Urinary bladder (tissue), 4 donors: ENCODE results near the gene EVX1. TPM values are rescaled to one million over a fixed set of nuclear protein-coding genes. Genes with fewer than 3 reads are reported as not detected.

Experiments
- DNase-seq: peaks from one replicate; pipeline ENCODE4 v3.0.0-alpha.2; 2015; ENCODE audit errors: extremely low spot score
- H3K27ac ChIP-seq: one replicate; pipeline ENCODE4 v1.5.1; 2013; ENCODE audit warnings: low read depth, mild to moderate bottlenecking, moderate library complexity
- H3K36me3 ChIP-seq: one replicate; pipeline ENCODE4 v1.6.1; 2013; ENCODE audit warnings: mild to moderate bottlenecking, moderate library complexity; ENCODE audit not compliant: insufficient read depth
- H3K4me1 ChIP-seq: one replicate; pipeline ENCODE4 v1.6.1; 2013; ENCODE audit warnings: mild to moderate bottlenecking, moderate library complexity; ENCODE audit not compliant: insufficient read depth
- H3K4me3 ChIP-seq: one replicate; pipeline ENCODE4 v1.5.1; 2013; ENCODE audit warnings: low read depth, low read length
- WGBS: extraction: QIAGEN DNeasy Blood & Tissue Kit; methylation state at CpG from one replicate; pipeline ENCODE4 v1.1.7; 2013; 5-methylcytosine and 5-hydroxymethylcytosine counted together
- polyA plus RNA-seq: library from polyadenylated mRNA; stranded (reverse); fragments of 200-250 nt; gene quantifications from one replicate; pipeline ENCODE4 v1.2.3, GENCODE V29; 2013
- total RNA-seq: library from RNA; depleted of rRNA; stranded (reverse); fragments of >200 nt; gene quantifications from one replicate; pipeline ENCODE4 v1.2.3, GENCODE V29; 2014
- donor health status: healthy with polysubstance abuse.
- donor health status: healthy.

The EVX1 gene
- total and polyA plus RNA-seq, 2 donors = 1.1 to 2.0 TPM

DNA sequence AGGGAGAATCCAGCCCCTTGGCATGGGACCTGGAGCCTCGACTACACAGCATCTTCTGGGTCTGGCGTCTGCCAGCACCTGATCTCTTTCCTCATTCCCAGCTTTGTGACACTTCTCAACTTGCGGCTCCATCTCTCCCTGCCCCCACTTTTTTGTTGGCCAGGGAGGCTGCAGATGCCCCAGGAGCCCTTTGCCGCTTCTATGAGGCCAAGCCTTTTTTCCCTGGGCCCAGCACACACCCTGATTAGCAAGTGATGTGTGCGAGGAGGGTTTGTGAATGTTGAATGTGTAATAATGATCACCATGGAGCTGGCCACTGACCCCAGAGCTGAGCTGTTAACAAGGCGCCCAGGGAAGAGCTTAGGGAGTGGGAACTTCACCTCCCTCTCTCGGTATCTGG is 4.4 kb downstream of the EVX1 start:
- no peak overlapping the region for H3K4me3 ChIP-seq
- no peak for DNase-seq
- 84% methylated on average over 7 of the region's 7 CpGs for WGBS
- H3K4me1 ChIP-seq = no peaks in the 10 kb centered on the region
- no peaks in the 10 kb centered on the region for H3K36me3 ChIP-seq
- H3K27ac ChIP-seq = no peak overlapping the region

DNA sequence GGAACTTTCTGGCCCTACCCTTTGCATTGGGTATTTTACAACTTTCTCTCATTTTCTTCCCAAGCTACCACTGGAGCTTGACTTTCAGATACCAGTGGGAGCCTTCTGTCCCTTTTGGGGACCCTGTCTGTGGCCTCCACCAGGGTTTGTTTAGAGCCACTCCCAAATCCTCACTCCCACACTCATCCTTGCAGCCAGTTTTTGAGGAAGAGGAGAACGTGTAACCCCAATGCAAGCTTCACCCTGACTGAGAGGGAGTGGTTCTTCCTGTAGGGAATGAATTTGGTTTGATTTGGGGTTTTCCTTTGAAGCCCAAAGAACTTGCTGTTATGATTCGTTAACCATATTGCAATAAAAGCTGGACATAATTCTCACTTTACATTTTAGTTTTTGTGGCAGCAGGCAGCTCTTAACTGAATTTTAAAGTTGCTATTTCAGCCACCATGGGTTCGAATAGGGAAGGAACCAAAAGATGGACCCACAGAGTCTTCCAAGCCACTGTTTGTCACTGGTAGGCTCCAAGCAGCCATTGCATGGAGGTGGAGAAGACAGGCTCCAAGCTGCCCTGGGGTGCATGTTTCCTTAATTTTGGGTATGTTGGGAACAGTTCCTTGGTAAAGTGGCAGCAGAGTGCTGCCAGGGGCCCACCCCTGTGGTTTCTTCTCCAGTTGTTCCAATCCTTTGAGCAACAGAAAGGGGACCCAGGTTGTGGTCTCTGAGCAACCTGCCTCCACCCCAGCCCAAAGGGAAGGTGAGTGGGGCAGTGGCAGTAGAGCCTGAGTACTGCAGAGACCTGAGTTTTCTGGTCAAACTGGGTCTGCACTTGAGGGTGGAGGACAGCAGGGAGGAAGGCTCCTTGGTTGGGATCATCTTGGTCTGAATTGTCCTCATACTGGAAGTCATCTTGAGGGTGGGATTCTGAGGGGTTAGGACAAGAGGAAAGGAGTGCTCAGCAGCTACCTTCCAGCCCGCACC is 5.1 kb downstream of the EVX1 start:
- H3K4me3 ChIP-seq = no peak overlapping the region
- WGBS = 73% methylated on average over 4 of the region's 4 CpGs
- DNase-seq = no peak

DNA sequence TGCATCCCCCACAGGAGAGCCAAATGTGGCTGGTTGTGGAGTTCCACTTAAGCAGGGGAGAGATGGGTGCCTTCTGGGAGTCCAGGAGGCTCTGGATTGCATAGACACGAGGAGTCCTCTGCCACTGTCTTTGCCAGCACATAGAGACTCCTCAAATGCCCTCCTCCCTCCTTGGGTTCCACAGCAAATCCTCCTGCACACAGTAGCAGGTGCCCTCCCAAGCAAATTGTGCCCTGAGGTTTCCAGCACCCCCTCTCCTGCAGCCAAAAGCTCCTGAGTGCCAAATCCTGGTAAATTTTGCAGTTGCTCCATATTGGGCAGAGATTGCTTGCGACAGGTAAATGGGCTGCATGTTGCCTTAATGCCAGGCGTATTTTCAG is 5.8 kb downstream of the EVX1 start:
- H3K4me3 ChIP-seq = no peak overlapping the region
- 85% methylated on average over 3 of the region's 3 CpGs for WGBS
- H3K4me1 ChIP-seq = no peaks in the 10 kb centered on the region
- H3K36me3 ChIP-seq = no peaks in the 10 kb centered on the region
- no peak for DNase-seq
- H3K27ac ChIP-seq = no peak overlapping the region

More for the DNA sequence above, 5.1 kb downstream of the EVX1 start:
- Histone ChIP-seq H3K36me3 (no peaks in the 10 kb centered on the region), H3K4me1 (no peaks in the 10 kb centered on the region), H3K27ac (no peak overlapping the region)

- Histone ChIP-seq H3K36me3 (no peaks in the 10 kb centered on the region), H3K4me1 (no peaks in the 10 kb centered on the region), H3K27ac (no peak overlapping the region), H3K4me3 (no peak overlapping the region)
- DNase-seq = no peak
- whole genome bisulfite sequencing = 59% methylated on average over 23 of the region's 23 CpGs
Measured at GRCh38 chr7:27248911-27249723, 6.5 kb downstream of the EVX1 start.

GRCh38 chr7:27249724-27250556 is 7.3 kb downstream of the EVX1 start:
- Histone ChIP-seq H3K36me3 (no peaks in the 10 kb centered on the region), H3K27ac (no peak overlapping the region), H3K4me3 (no peak overlapping the region), H3K4me1 (no peaks in the 10 kb centered on the region)
- WGBS = 69% methylated on average over 19 of the region's 19 CpGs
- no peak for DNase-seq

DNA sequence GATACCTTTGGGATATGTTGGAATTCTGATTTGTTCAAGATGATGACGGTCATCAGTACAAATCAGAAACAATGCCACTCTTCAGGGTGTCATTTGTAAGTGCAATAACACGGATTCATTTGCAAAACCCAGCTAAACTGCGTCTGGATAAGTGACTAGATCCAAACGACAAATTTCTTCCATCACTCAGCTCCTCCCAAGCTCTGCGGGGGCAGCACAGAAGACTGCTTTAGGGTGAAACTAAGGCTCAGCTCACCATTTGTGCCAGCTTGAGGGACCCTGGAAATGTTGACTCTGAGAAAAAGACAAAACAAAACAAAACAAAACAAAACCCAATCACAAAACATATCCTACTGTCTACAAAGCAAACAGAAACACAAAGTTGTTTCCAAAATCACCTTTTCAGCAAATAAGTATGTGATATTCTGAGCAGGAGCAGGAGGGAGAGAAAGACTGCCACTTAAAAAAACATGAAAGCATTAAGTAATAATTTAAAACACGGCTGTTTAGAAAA is 8.0 kb downstream of the EVX1 start:
- H3K36me3 ChIP-seq = no peaks in the 10 kb centered on the region
- no peaks in the 10 kb centered on the region for H3K4me1 ChIP-seq
- no peak for DNase-seq
- WGBS = 69% methylated on average over 6 of the region's 6 CpGs
- no peak overlapping the region for H3K27ac ChIP-seq
- no peak overlapping the region for H3K4me3 ChIP-seq

DNA sequence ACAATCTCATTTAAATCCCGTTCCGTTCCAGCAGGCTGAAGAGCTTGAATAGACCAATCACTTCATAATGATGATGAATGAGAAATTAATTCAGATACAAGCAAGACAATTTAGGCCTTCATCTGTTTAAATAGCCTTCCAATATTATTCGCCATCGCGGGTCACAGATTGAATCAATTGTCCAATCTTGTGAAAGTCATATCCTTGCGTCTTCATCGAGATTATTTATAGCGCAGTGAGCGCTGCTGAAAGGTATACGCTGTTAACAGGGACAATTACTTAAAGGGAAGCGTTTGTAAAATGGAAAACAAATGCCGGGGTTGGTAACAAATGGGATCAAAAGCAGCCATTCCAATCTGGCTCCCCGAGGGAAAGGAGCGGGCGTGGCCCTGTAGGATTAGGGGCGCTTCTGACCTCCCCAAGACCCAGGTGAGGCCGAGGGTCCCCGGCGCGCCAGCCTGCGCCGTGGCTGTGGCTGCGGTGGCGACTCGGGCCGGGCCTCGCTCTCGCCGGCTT is 8.6 kb downstream of the EVX1 start:
- Histone ChIP-seq H3K27ac (no peak overlapping the region), H3K36me3 (no peaks in the 10 kb centered on the region), H3K4me3 (no peak overlapping the region), H3K4me1 (no peaks in the 10 kb centered on the region)
- DNase-seq = no peak
- 65% methylated on average over 29 of the region's 29 CpGs for WGBS

DNA sequence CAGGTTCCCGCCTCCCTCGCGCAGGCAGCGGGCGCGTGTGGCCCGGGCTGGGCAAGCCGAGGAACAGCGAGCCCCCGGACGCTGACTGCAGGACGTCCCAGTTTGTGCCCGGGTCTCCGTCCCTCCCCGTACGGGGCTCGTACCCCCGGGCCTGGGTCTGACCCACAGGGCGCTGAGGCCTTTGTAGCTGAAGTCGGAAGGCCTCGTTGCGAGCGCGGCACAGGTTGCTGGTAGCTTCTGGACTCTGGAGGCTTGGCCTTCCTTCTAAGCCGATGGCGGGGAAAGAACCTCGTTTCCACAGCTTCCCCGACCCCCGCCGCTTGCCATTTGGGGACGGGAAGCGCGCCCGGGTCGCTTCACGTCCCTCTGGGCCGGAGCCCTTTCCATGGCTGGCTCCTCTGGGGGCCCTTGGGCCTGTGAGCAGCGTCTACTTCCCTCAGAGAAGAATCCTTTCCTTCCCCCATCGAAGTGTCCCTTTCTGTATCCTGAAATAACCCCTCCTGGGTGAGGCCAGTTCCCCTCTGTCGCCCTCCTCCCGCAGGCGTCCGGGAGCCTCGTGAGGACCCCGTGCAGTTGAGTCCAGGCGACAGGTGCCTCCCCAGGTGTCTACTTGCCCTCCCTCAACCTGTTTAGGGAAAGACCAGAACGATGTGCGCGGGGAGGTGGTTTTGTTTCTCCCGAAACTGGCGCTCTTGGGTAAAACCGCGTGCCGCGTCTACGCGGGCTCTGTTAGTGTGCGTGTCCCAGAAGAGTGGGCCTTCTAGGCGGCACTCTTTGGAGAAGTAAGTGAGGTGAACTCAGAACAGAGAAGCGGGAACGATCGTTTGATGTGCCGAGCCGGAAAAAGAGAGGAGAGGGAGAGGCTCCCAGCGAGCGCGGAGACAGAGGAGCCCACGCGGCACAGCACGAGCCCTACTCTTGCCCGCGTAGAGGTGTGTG is 9.3 kb downstream of the EVX1 start:
- H3K36me3 ChIP-seq = no peaks in the 10 kb centered on the region
- DNase-seq = no peak
- WGBS = 59% methylated on average over 72 of the region's 72 CpGs
- no peak overlapping the region for H3K27ac ChIP-seq
- no peak overlapping the region for H3K4me3 ChIP-seq
- no peaks in the 10 kb centered on the region for H3K4me1 ChIP-seq

GRCh38 chr7:27254625-27255024 is 12.0 kb downstream of the EVX1 start:
- DNase-seq = no peak
- 66% methylated on average over 1 of the region's 1 CpG for WGBS
- Histone ChIP-seq H3K4me1 (no peaks in the 10 kb centered on the region), H3K4me3 (no peak overlapping the region), H3K36me3 (no peaks in the 10 kb centered on the region), H3K27ac (no peak overlapping the region)

- no peak for DNase-seq
- Histone ChIP-seq H3K4me3 (no peak overlapping the region), H3K36me3 (no peaks in the 10 kb centered on the region), H3K27ac (no peak overlapping the region), H3K4me1 (no peaks in the 10 kb centered on the region)
- 32% methylated on average over 5 of the region's 5 CpGs for WGBS
Measured at GRCh38 chr7:27260211-27260610, 17.6 kb downstream of the EVX1 start.

- Histone ChIP-seq H3K4me1 (no peaks in the 10 kb centered on the region), H3K36me3 (no peaks in the 10 kb centered on the region), H3K27ac (no peak overlapping the region), H3K4me3 (no peak overlapping the region)
- DNase-seq = no peak
- 88% methylated on average over 4 of the region's 4 CpGs for WGBS
Measured at GRCh38 chr7:27262121-27262520, 19.5 kb downstream of the EVX1 start.

DNA sequence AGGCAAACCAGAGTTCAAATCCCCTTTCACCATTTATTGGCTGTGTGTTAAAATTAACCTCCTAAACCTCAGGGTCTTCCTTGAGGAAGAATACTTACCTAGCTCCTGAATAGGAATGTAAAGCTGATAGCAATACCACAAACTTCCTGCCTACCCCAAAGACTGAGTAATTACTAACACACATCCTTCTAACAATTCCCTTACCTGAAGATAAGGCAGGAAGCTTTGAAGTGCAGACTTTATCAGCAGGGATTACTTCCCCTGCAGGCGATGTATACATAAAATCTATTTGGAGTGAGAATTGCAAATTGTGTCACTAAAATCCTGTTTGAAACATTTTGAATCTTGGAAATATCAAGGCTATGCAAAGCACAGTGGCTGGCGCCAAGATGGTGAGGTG is 21.2 kb downstream of the EVX1 start:
- no peaks in the 10 kb centered on the region for H3K4me1 ChIP-seq
- WGBS = 71% methylated on average over 2 of the region's 2 CpGs
- no peak for DNase-seq
- no peak overlapping the region for H3K4me3 ChIP-seq
- H3K27ac ChIP-seq = no peak overlapping the region
- no peaks in the 10 kb centered on the region for H3K36me3 ChIP-seq
